HG03025 (cell line): ENCODE data around the gene TIMM21.
A peak's percentile ranks its signal among the peaks of the same experiment; 100 is the strongest.

ENCODE experiments used
- ATAC-seq: cut with Tn5 transposase; IDR thresholded peaks from one replicate; pipeline ENCODE4 v1.9.1; 2021; ENCODE audit warnings: mild to moderate bottlenecking, moderate library complexity; ENCODE audit not compliant: unreplicated experiment, low FRiP score

TIMM21 gene

GRCh38 chr18:74146756-74147155 is 1.6 kb upstream of the TIMM21 start:
- no peak for ATAC-seq

- ATAC-seq = no peak
Measured at GRCh38 chr18:74147491-74147778, 888 bp upstream of the TIMM21 start.

DNA sequence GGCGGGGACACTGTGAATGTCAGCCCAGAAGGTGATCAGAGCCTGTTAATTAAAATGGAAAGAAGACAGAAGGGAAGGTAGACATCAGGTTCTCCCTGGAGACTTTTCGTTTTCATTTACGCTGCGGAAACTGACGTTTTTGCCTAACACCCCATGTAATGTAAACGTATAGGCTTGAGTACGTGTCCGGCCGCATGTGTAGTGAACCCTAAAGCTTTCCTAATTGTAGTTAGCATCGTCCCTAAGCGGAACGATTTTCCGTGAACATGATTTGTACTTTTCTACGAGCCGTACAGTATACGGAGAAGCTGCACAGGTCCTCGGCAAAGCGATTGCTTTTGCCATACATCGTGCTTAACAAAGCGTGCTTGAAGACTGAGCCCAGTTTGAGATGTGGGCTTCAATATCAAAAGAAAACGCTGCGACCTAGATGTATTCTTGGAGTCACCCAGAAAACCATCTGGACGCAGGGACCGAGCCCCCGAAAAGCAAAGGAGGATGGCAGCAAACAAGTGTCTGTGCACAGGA is 284 bp downstream of the TIMM21 start:
- ATAC-seq = peak; percentile 4

- ATAC-seq = no peak
Measured at GRCh38 chr18:74149878-74150277, 1.6 kb downstream of the TIMM21 start.

GRCh38 chr18:74152270-74152669 is 3.9 kb downstream of the TIMM21 start:
- no peak for ATAC-seq

- no peak for ATAC-seq
Measured at GRCh38 chr18:74152857-74153256, 4.5 kb downstream of the TIMM21 start.

DNA sequence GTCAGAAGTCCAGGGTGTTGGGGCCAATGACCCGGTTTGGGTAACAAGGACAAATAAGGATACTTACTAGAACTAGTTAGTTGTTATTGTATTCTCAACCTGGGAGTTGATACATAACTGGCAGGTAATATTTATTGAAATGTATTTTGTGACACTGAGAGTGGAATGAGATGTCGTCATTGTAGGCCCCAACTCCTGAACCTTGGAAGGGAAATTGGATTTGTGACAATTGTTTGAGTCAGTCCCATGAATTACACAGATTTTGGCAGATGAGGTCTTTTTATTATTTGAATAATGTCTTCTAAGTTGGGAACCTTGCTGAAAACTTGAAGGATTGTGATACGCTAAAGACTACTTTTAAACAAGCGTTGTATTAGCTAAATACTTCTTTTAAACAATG is 5.1 kb downstream of the TIMM21 start:
- no peak for ATAC-seq

DNA sequence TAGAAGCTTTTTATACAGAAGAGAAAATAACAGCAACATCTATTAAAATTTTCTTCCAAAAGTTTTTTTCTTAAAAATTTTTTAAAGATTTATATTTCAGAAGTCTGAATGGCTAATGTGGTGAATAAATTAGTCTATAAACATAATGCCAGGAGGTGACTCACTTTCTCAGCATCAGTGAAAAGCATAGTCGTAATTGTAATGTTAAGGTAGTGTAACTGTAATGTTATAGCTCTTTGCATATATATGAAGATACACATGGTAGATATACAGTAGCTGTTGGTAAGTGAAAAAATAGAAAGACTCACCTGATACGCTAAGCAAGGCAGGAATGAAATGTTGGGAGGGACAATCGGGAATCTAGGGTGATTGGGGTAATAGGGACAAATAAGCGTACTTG is 5.5 kb downstream of the TIMM21 start:
- no peak for ATAC-seq

DNA sequence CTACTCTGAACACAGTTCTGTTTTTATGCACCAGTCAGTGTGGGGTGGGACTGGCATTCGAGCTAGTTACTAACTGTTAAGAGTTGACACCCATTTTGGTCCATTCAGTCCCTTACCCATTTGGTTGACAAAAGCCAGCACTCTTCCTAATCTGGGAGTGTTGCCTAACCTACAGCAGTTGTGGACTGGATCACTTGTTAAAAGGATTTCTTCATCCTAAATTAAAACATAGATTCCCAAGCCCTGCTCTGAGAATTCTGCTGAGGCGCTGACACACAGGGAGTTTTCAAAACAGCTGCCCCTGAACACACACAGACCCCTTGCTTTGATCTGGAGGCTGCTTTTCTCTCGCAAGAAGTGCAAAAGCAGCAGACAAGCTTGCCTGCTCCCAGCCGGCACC is 6.4 kb downstream of the TIMM21 start:
- no peak for ATAC-seq

GRCh38 chr18:74155276-74155675 is 7.0 kb downstream of the TIMM21 start:
- ATAC-seq = no peak

DNA sequence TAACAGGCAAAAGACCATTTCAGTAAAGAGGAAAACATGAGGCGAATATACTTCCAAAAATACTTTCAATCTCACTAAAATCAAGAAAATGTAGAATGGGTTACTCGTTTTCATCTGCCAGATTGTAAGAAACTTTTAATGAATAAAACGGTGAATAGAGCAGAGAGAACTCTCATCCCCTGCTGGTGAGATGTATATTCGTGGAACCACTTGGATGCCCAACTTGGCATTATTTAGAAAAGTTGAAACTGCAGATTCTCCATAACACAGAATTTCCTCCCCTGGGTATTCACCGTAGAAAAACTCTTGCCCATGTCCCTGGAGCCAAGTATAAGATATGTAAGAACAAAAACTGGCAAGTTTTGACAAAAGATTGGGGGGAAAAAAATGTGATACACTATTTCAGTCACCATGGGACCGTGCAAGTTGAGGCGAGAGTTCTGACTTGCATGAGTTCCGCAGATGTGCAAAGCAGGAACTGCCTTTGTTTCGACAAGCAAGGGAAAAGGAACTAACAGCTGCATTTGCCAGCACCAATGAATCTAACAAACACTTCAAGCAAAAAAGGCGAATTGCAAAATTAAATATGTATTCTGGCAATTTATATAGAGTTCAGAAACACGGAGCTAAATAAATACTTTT is 14.8 kb downstream of the TIMM21 start:
- ATAC-seq = peak; percentile 89

- no peak for ATAC-seq
Measured at GRCh38 chr18:74166386-74166785, 18.1 kb downstream of the TIMM21 start.

- peak; percentile 100 for ATAC-seq
Measured at GRCh38 chr18:74171910-74172606, 23.7 kb downstream of the TIMM21 start.

GRCh38 chr18:74172697-74173433 is 24.5 kb downstream of the TIMM21 start:
- no peak for ATAC-seq

- no peak for ATAC-seq
Measured at GRCh38 chr18:74173434-74173750, 25.1 kb downstream of the TIMM21 start.

DNA sequence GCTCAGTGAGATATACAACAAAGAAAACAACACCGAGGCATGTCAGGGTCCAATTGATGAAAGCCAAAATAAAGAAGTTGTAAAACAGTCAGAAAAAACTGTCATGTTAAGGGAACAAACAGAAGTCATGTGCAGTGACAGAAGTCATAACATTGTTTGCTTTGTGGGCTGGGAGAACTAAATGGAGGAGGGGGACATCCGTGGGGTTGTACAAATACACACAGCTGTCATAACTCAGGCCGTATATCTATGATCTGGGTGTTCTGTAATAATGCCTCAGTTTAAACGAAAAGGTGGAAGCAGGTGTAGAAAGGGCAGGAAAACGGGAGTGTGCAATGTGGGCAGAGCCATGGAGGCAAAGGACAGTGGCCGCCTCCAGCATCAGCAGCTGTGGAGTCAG is 27.3 kb downstream of the TIMM21 start:
- ATAC-seq = no peak

GRCh38 chr18:74178884-74179283 is 30.6 kb downstream of the TIMM21 start:
- no peak for ATAC-seq

DNA sequence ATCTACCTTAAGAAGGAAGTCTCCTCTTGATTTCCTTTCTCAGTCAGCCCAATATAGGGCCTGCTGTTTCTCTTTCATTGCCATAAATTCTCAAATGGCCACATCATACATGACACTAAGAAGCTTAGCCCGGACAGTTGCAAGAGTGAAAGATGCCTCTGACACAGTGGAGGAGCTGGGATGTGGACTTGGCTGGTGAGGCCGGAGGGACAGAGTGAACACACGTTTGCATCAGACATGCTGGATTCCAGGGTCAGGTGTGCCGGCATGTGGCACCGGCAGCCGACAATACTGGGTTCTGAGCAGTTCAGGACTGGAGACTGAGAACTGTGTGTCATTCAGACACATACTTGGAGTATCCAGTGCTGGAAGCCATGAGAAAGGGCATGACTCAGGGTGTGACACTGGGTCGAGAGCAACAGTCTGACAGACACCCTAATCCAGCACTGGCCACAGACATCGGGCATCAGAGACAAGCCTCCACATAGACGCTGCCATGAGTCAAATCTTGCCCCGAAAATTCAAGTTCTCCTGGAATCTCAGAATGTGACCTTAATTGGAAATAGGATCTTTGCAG is 31.4 kb downstream of the TIMM21 start:
- ATAC-seq = no peak

DNA sequence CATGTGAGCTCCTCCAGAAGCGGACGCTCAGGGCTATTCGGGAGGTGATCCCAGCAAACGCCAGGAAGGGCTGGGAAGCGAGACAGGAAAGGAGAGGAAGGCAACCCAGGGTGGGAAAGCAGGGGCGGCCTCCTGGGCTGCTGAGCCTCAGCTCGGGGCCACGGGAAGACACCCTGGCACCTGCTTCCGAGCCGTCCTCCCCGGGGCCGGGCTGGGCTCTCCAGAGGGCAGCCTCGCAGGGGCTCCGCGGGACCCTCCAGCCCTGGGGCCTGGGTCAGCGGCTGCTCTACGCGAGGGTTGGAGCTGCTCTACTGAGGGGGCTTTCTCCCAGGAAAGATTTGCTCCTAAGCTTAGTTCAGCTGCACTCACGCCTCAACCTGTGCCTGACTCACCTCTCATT is 34.0 kb downstream of the TIMM21 start:
- no peak for ATAC-seq

GRCh38 chr18:74183130-74183529 is 34.8 kb downstream of the TIMM21 start:
- ATAC-seq = no peak

DNA sequence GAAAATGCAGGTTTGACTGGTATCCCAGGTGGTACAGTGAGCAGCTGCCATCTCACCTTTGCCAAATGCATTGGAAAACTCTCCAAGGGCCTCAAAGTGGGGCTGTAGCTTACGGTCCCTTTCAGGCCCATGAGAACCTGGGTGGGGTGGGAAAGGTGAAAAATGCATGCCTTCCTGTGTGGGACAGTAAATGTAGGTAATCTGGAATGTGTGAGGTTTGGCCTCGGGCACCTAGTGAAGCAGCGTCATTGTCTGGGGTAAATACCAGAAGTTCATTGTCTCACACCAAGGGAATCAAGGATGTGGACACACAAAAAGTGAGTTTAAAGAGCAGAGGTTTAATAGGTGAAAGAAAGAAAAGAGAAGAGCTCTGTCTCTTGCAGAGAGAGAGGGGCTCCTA is 36.6 kb downstream of the TIMM21 start:
- ATAC-seq = no peak

- ATAC-seq = no peak
Measured at GRCh38 chr18:74185860-74186259, 37.5 kb downstream of the TIMM21 start.
